Esophagus squamous epithelium (tissue), 4 donors: ENCODE measurements around the gene LOXL4.

ENCODE experiments used
- POLR2A ChIP-seq, 4 donors: fragments of 450-650 bp; IDR thresholded peaks; one replicate each; pipeline ENCODE4 v1.6.1; 2017; ENCODE audit warnings: antibody characterized with exemption in 4 of 4, mild to moderate bottlenecking in 4 of 4, moderate library complexity in 3 of 4
- TF ChIP-seq, protein P1 (sequence below), 6 experiments: fragments of 450-650 bp in 4 of 6; fragments of 200-600 bp in 2 of 6; sonication (generic) in 2 of 6; IDR thresholded peaks; one replicate each; pipeline ENCODE4 v1.5.1; 2016 to 2019; ENCODE audit warnings: antibody characterized with exemption in 6 of 6, mild to moderate bottlenecking in 4 of 6, moderate library complexity in 4 of 6

- TF ChIP-seq, protein P1, sequence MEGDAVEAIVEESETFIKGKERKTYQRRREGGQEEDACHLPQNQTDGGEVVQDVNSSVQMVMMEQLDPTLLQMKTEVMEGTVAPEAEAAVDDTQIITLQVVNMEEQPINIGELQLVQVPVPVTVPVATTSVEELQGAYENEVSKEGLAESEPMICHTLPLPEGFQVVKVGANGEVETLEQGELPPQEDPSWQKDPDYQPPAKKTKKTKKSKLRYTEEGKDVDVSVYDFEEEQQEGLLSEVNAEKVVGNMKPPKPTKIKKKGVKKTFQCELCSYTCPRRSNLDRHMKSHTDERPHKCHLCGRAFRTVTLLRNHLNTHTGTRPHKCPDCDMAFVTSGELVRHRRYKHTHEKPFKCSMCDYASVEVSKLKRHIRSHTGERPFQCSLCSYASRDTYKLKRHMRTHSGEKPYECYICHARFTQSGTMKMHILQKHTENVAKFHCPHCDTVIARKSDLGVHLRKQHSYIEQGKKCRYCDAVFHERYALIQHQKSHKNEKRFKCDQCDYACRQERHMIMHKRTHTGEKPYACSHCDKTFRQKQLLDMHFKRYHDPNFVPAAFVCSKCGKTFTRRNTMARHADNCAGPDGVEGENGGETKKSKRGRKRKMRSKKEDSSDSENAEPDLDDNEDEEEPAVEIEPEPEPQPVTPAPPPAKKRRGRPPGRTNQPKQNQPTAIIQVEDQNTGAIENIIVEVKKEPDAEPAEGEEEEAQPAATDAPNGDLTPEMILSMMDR (IDR thresholded peaks at IDR 0.05) = no peak
- TF ChIP-seq POLR2A (IDR thresholded peaks at IDR 0.05) = no peak
Observed at GRCh38 chr10:98296524-98296923, 28.5 kb upstream of the LOXL4 start.
